HG03342 (cell line): ENCODE data around the gene ZNF212.
"Not testable (repeated sequence)": the region's sequence is repeated elsewhere in the genome, so short reads cannot be mapped to it uniquely, and the experiment has no call there.

Experiments
- ATAC-seq: cut with Tn5 transposase; IDR thresholded peaks from one replicate; pipeline ENCODE4 v1.9.1; 2021; ENCODE audit warnings: mild to moderate bottlenecking, moderate library complexity; ENCODE audit not compliant: unreplicated experiment

The ZNF212 gene

GRCh38 chr7:149218469-149219420 lies 20.7 kb upstream of the ZNF212 start:
- ATAC-seq, result no peak

- ATAC-seq, result no peak
Measured at GRCh38 chr7:149220534-149220933, 18.9 kb upstream of the ZNF212 start.

GRCh38 chr7:149223176-149223575 lies 16.3 kb upstream of the ZNF212 start:
- ATAC-seq, result no peak

GRCh38 chr7:149223761-149224160 lies 15.7 kb upstream of the ZNF212 start:
- no peak for ATAC-seq

GRCh38 chr7:149224352-149224751 lies 15.1 kb upstream of the ZNF212 start:
- ATAC-seq, result no peak

- ATAC-seq, result no peak
Measured at GRCh38 chr7:149225106-149225505, 14.3 kb upstream of the ZNF212 start.

- ATAC-seq, result no peak
Measured at GRCh38 chr7:149225656-149226055, 13.8 kb upstream of the ZNF212 start.

- not testable (repeated sequence) for ATAC-seq
Measured at GRCh38 chr7:149226366-149226765, 13.1 kb upstream of the ZNF212 start.

GRCh38 chr7:149226840-149227494 lies 12.5 kb upstream of the ZNF212 start:
- ATAC-seq, result no peak

GRCh38 chr7:149228831-149229471 lies 10.5 kb upstream of the ZNF212 start:
- no peak for ATAC-seq

GRCh38 chr7:149229526-149229925 lies 9.9 kb upstream of the ZNF212 start:
- no peak for ATAC-seq

- no peak for ATAC-seq
Measured at GRCh38 chr7:149232362-149232761, 7.1 kb upstream of the ZNF212 start.

- not testable (repeated sequence) for ATAC-seq
Measured at GRCh38 chr7:149233655-149234204, 5.7 kb upstream of the ZNF212 start.

GRCh38 chr7:149237502-149237901 lies 1.9 kb upstream of the ZNF212 start:
- no peak for ATAC-seq

- ATAC-seq, result no peak
Measured at GRCh38 chr7:149238051-149238450, 1.4 kb upstream of the ZNF212 start.

- no peak for ATAC-seq
Measured at GRCh38 chr7:149240637-149241036, 1.2 kb downstream of the ZNF212 start.

GRCh38 chr7:149241696-149242095 lies 2.2 kb downstream of the ZNF212 start:
- no peak for ATAC-seq

- no peak for ATAC-seq
Measured at GRCh38 chr7:149245244-149245643, 5.8 kb downstream of the ZNF212 start.

- no peak for ATAC-seq
Measured at GRCh38 chr7:149245744-149246143, 6.3 kb downstream of the ZNF212 start.

GRCh38 chr7:149248777-149249176 lies 9.3 kb downstream of the ZNF212 start:
- no peak for ATAC-seq

- not testable (repeated sequence) for ATAC-seq
Measured at GRCh38 chr7:149250151-149250550, 10.7 kb downstream of the ZNF212 start.
